GM21528 (cell line): Measurements from ENCODE around the gene LRRC31.

ENCODE experiments used
- ATAC-seq: cut with Tn5 transposase; IDR thresholded peaks from one replicate; pipeline ENCODE4 v1.9.1; 2021; ENCODE audit warnings: mild to moderate bottlenecking, moderate library complexity; ENCODE audit not compliant: unreplicated experiment, low FRiP score

Gene LRRC31

DNA sequence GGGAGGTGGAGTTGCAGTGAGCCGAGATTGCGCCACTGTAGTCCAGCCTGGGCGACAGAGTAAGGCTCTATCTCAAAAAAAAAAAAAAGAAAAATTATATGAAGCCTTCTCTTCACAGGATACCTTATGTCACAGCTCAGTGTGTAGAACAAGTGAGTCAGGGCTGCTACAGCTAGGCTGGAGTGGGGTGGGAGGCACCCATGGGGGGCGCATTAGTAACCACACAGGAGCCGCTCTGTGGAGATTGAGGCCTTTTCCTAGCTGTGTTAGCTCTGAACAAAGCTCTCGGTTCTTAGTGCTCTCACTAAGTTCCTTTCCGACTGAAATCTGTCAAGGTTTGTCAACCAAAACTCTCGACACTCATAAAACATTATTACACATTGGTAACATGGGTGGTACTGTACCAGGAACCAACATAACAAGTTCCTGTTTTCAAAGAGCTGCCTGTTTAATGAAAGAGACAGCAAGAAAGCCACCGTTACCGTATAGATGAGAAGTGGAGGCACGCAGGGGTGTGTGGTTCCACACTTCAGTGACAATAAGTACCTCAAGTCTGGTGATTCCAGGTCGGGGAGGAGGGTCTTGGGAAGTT, 4.5 kb downstream of the LRRC31 start:
- no peak for ATAC-seq

DNA sequence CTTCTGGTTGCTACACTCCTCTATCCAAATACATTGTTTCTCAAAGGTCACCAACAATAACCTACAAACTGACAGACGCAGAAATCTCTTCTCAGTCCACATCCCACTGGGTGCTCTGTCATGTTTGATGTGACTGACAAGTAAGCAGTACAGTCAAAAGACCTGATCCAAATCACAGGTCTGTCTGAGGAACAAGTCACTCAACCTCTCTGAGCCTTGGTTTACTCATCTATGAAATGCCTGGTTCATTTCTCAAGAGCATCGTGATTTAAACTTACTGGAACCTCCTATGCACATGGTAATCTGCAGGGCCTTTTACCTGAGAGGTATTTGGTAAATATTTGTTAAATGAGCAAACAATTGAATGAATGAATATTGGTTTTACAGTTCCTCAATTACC, 5.5 kb downstream of the LRRC31 start:
- ATAC-seq: no peak

DNA sequence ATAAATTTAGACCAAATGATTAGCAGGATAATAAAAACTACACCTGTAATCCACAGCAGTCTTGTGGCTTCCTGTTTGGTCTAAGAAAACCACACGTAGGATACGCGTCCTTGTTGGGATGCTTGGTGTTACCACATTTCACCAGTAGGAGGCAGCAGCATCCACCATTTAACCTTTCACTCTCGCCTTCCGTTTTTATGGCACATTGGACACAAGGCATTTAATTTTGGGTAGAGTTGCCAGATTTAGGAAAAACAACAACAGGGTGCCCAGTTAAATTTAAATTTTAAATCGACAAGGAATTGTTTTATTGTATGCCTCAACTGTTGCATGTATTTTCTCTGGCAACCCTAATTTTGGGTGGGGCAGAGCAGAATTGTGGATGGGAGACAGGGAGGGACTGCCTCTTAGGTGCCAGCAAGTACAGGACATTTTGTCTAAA, 6.3 kb downstream of the LRRC31 start:
- ATAC-seq: peak; percentile 79

DNA sequence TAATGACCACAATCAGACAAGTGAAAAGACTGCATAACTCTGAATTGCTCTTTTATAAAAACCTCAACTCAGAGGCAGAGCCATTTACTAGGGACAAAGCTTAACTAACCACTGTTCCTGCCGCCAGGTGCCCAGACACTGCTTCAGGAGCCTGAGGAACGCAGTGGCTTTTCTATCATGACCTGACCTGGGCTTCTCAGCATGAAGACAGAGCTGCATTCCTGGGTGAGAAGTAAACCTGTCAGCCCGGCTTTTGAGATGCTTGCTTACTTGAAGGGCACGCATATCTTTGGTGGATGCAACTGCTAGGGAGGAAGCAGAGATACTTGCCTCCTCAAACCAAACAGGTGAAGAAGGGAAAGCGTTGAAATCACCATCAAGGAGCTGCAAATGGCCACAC, 7.9 kb downstream of the LRRC31 start:
- ATAC-seq: no peak

DNA sequence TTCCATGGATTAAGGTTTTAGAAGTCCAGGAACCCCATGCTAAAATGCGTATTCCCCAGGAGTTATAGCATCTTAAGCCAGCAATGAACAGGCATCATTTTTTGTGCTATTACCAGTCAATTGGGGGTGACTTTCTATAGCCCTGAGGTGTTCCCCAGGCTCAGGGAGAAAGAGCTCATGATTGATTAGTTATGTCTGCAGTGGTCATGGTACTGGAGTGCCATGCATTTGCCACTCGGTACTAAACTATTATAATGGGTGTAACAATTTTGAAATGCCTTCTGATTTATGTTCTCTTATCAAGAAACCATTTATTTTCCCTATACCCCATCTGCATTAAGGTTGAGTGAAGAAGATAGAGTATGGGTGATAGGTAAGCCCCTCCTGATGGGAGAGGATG, 11.9 kb downstream of the LRRC31 start:
- no peak for ATAC-seq

DNA sequence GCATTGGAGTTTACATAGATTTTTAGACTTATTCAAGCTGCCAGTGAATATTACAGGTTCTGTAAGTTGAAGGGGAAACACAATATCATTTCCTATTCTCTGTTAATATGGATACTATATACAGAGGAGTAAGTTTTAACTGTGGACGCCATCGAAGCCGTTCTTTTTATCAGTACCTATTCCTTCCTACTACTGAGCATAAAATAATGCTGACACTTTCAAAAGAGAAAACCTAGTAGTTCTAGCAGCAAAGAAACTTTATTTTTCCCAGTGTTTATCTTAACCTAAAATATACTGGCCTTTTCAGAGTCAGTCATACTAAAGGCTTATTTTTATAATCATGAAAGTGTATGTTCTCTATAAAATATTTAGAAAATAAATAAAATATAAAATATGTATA, 14.2 kb downstream of the LRRC31 start:
- no peak for ATAC-seq

DNA sequence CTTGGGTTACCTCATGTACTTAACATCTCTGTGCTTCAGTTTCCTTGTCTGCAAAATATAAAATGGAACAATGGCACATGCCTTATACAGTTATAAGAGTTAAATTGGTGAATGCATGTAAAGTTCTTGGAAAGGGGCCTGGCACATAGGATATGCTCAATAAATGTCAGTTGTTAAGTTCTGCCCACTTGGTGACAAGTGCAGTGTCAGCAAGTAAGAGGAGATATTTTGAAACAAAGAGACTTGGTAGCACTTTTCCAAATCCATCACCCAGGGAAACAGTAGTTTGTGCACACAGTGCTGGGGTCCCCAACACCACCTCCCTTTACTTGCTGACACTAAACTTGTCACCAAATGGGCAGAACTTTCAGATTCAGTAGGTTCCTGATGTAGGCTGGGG, 19.1 kb downstream of the LRRC31 start:
- ATAC-seq: no peak

DNA sequence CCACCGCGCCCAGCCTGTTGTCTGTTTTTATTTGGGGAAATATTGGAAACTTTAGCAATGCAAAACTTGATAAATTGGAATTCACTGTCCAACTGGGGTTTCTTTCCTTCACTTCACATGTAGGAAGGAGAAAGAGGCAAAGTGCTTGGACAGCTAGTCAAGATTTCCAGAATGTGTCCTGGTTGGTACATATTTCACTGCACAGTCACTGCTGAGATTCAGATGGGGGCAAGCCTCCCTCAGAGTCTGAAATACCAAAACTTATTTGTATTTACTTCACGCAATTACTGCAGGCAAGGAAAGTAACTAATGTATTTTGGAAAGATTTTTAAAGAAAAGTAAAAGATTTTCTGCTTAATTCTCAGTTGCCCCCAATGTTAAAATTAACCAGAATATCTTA, 21.0 kb downstream of the LRRC31 start:
- no peak for ATAC-seq

DNA sequence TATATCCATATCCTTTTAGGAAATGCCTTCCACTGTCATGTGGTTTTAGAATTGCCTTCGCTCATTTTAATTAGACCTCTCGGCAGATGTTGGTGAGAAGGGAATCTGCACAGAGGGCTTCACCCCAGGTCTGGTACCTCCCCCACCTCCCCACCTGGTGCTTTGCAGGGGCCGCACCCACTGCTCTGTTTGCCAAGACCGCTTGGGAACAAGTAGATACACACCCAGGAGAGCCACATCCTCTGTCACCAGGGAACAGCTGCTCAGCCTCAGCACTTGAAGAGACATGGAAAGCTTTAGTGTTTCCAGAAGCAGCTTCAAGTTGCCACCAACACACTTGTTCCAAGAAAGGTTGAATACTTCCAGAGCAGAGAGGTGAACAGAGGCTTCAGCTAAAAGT, 21.8 kb downstream of the LRRC31 start:
- no peak for ATAC-seq

DNA sequence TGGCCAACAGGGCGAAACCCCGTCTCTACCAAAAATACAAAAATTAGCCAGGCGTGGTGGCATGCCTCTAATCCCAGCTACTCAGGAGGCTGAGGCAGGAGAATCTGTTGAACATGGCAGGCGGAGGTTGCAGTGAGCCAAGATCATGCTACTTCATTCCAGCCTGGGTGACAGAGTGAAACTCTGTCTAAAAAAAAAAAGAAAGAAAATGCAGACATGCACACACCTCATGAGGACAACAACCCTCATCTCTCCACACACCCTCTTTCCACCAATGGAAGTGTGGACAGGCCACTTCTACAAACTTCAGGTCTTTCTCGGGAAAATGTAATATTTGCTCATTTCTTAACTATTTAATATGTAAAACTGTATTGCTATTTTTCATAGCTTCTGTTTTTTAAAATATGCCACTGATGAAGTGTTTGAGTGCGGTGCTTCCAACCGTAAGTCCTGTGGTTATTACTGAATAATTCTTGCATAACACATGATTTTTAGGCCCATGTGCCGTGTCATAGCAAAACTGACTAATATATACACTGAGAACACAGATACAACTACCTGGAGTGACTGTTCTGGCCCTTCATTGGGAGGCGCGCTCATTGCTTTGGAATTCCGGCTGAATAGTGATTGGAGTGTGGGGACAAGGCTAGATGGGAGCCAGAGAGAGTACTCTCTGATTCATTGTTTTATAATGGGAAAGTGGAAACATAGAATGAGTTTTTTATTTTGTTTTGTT, 23.1 kb downstream of the LRRC31 start:
- peak; percentile 93 for ATAC-seq

DNA sequence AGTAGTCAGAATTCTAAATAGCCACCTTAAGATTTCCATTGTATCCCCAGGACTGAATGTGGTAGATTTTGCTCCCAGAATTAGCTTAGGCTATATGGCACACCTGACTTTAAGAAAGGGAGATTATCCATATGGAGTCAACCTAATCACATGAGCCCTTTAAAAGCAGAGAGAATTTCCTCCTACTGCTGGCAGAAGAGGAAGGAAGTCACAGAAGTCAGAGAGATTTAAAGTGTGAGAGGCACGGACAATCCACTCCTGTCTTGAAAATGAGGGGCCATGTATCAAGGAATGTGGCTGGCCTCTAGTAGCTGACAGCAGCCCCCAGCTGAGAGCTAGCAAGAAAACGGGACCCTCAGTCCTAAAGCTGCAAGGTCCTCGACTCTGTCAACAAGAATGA, 26.8 kb downstream of the LRRC31 start:
- no peak for ATAC-seq

DNA sequence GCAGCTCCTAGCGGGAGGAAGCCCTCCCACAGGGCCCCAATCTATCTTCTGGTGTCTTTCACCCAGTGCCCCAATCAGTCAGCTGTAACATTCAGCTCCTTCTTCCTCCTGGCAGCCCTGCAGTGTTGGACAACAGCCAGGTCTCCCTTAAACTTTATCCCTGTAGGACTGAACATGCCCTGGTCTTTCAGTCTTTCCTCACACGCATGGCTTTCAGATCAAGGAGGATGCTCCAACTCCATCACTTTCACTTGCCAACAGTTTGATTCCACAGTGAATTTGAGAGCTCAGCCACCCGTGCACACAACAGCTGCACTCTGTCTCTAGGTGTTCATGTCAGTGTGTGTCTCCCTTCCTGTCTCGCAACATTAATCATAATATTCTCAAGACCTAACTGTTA, 28.6 kb downstream of the LRRC31 start:
- peak; percentile 63 for ATAC-seq

DNA sequence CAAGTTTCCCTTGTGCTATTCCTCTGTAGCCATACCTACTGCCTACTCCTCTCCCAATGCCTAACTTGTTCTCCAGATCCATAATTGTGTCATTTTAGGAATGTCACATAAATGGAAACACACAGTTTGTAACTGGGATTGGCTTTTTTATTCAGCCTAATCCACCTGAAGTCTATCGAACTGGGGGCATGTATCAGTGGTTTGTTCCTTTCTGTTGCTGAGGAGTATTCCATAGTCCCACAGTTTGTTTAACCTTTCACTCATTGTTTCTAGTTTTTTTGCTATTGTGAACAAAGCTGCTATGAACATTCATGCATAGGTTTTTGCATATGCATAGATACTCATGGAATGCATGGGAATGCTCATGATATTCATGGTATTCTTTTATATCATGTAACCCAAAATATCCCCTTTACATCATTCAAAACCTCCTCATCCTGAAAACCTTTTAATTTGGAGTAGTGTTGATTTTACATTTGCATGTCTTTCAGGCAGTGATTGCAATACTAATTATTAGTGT, 31.2 kb downstream of the LRRC31 start:
- ATAC-seq: no peak

DNA sequence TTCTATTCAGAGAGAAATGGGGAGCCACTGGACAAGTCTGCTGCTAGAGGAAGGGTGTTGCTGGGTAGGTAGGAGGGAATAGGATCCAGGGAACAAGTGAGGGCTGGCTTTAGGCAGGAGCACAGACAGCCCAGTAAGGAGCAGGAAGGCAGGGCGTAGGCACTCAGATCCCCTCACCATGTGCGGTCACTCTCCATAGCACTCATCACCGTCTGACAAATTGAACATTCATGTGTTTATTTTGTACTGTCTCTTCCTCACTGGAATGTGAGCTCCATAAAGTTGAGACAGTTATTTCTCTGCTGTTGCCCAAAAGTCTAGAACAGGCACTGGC, 32.8 kb downstream of the LRRC31 start:
- no peak for ATAC-seq

DNA sequence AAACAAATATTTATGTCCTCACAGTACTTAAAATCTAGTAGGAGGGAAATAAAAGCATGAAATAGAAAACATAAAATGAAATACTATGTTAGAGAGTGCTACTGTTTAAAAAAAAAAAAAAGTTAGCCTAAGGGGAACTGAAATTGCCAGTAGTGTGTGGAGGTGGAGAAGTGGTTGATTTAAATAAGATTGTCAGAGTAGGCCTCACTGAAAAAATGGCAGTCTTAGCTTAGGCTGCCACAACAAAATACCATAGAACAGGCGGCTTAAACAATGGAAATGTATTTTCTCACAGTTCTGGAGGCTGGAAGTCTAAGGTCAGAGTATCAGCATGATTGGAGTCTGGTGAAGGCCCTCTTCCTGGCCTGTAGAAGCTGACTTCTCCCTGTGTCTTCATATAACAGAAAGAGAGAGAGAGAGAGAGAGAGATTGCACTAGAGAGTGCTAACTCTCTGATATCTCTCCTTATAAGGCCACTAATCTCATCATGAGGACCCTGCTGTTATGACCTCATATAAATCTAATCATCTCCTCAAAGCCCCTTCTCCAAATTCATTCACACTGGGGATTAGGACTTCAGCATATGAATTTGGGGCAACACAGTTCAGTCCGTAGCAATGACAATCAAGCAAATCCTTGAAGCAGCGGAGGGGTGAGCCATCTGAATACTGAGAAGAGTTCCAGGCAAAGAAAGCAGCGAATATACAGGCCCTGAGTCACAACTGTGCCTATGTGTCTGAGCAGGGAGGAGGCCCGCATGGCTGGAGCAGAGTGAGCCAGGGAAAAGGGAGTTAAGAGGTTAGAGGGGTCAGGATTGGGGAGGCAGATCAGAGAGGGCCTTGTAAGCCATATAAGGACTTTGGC, 33.4 kb downstream of the LRRC31 start:
- peak; percentile 82 for ATAC-seq

DNA sequence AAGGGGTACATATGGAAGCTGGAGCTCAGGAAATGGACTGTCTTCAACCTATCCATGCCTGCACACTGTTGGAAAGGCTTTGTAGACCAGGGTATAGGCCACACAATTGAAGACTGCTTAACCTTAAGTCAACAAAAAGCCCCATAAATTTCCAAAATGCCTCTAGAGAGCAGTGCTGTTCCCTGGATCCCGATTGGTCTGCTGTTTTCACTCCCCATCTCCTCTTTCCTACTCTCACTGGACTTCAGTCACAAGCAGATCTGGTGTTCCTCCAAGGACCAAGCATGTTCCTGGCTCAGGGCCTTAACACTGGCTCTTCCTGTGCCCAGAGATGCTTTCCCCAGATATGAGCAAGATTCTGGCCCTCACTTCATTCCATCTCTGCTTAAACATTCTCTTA, 34.2 kb downstream of the LRRC31 start:
- ATAC-seq: peak; percentile 19

DNA sequence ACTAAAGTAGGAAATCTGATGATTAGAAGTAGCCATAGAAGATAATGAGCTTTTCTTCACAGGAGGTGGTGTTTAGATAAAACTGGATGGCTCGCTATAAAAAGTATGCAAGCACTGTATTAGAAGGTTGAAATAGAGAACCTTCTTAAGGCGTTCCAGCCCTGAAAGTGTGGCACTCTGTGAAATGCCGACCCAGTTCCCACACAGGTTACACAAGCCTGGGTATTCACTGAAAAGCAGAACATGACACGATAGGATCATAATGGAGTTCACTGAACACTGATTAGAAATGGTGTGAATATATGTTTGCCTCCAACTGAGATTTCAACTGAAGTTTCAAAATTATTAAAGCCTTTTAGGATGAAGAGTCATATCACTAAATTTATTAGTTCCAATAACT, 42.0 kb downstream of the LRRC31 start:
- ATAC-seq: no peak

DNA sequence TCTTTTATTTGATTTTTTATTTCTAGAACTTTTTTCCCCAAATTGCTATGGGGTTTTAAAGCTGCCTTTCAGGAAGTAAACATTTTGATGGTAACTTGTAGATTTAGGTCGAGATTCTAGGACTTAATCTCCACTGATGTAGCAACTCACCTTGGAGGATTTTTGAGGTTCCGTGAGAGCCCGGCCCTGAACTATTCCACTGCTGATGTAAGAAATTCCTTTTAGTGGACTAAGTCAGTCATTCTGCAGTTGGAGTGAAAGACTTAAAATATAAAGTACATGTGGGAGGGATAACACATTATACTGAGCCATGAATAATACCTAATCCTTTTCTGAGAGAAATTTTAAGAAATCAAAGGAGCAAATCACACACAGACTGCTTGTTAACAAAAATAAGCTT, 44.4 kb downstream of the LRRC31 start:
- ATAC-seq: no peak

DNA sequence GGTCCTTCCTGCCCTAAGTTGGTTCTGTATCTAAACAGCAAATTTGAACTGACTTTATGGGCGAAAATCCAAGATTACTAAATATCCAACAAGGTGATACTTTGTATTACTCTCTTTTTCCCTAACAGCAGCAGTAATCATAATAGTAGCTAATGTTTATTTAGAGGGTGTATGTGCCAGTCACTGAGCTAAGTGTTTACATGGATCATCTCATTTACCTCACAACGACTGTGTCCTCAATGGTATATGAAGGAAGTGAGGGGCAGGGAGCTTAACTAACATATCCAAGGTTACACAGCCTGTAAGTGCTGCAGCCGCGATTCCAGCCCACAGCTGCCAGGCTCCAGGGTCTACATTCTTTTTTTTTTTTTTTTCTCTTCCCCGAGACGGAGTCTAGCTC, 46.8 kb downstream of the LRRC31 start:
- no peak for ATAC-seq

DNA sequence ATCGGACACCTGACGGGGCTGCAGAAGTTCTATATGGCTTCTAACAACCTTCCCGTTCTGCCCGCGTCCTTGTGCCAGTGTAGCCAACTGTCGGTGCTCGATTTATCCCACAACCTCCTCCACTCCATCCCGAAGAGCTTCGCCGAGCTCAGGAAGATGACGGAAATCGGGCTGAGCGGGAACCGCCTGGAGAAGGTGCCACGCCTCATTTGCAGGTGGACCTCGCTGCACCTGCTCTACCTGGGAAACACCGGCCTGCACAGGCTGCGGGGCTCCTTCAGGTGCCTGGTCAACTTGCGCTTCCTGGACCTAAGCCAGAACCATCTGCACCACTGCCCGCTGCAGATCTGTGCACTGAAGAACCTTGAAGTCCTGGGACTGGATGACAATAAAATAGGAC, 47.2 kb downstream of the LRRC31 start:
- ATAC-seq: no peak

DNA sequence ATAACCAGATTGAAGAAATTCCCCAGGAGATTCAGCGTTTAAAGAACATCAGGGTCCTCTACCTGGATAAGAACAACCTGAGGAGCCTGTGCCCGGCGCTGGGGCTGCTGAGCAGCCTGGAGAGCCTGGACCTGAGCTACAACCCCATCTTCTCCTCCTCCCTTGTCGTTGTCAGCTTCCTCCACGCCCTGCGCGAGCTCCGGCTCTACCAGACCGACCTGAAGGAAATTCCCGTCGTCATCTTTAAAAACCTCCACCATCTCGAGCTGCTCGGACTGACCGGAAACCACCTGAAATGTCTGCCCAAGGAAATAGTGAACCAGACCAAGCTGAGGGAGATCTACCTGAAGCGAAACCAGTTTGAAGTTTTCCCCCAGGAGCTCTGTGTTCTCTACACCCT, 47.6 kb downstream of the LRRC31 start:
- no peak for ATAC-seq
